ENCODE data around the gene RARA. TPM values are rescaled to one million over a fixed set of nuclear protein-coding genes. Genes with fewer than 3 reads are reported as not detected.

RARA gene
- total RNA-seq, 6 donors from 2014 or later: 45.7 to 95.6 (median 85.9) TPM

DNA sequence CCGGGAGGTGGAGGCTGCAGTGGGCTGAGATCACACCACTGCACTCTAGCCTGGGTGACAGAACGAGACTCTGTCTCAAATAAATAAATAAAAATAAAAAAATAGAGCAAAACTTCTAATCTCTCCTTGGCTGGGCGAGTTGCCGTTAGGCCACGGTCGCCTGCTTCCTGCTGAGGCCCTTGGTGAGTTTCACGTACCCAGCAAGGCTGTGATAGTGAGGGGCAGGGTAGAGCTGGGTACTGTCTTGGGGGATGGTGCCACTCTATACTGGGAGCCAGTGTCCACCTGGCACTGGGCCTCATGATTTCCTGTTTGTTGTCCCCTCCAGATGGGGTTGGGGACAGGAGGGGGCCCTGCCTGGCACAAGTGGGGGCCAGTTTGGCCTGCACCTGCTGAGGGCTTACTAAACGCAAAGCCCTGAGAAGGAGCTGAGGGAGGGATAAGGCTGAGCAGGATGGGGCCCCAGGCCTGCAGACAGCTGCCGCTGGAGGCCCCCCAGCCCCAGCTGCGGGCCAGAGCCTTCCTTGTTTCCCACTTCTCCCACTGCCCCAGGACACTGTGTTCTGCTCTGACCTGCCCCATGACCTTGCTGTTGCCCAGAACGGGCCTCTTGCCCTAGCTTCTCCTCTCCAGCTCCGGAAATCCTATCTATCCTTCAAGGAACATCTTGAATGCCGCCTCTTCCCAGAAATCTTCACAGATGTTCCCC, 30.1 kb downstream of the RARA start:
- Histone ChIP-seq H3K4me1 (peaks cover 59 to 84% (median 77%) of the 10 kb centered on the region in 4 donors), H3K27me3 (no peaks in the 10 kb centered on the region), H3K27ac (peak overlapping the region; percentile 95 to 100 (median 96)), H3K9me3 (no peaks in the 10 kb centered on the region), H3K36me3 (no peaks in the 10 kb centered on the region), H3K4me3 (no peak overlapping the region)
- no peak for ATAC-seq (ENCODE audit: low FRiP score in 2 of 2)
- TF ChIP-seq EP300 (IDR thresholded peaks at IDR 0.05): peak in 3 of 4 donors; percentile 46 to 77 (median 63)
- TF ChIP-seq, protein P1, sequence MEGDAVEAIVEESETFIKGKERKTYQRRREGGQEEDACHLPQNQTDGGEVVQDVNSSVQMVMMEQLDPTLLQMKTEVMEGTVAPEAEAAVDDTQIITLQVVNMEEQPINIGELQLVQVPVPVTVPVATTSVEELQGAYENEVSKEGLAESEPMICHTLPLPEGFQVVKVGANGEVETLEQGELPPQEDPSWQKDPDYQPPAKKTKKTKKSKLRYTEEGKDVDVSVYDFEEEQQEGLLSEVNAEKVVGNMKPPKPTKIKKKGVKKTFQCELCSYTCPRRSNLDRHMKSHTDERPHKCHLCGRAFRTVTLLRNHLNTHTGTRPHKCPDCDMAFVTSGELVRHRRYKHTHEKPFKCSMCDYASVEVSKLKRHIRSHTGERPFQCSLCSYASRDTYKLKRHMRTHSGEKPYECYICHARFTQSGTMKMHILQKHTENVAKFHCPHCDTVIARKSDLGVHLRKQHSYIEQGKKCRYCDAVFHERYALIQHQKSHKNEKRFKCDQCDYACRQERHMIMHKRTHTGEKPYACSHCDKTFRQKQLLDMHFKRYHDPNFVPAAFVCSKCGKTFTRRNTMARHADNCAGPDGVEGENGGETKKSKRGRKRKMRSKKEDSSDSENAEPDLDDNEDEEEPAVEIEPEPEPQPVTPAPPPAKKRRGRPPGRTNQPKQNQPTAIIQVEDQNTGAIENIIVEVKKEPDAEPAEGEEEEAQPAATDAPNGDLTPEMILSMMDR (IDR thresholded peaks at IDR 0.05): no peak
- TF ChIP-seq POLR2AphosphoS5 (IDR thresholded peaks at IDR 0.05): peak; percentile 40 to 47
- WGBS, 2 donors: 49 to 62% methylated on average over 12 to 13 of the region's 13 CpGs
- DNase-seq: no peak

DNA sequence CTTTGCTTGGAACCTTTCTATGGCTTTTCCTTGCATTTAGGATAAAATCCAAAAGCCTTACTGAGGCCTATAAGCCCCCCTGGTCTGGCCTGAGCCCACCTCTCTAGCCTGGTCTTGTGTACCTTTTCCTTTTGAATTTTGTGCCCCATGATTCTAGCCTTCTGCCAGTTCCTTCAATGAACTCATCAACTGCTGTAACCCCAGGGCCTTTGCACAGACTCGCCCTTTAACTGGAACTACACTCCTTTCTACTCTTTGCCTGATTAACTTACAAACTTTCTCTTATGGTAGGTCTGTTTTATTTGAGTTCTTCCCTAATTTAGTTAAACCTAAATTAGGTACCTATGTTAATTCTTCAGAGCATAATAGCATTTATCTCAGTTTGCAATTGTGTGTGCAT, 31.3 kb downstream of the RARA start:
- WGBS, 2 donors: 91 to 100% methylated on average over 1 of the region's 1 CpG
- peak overlapping the region in 2 of 4 donors; percentile 84 to 92 for H3K4me3 ChIP-seq
- H3K27me3 ChIP-seq: no peaks in the 10 kb centered on the region
- no peak for TF ChIP-seq POLR2A (IDR thresholded peaks at IDR 0.05)
- TF ChIP-seq, protein P1 (IDR thresholded peaks at IDR 0.05): no peak
- TF ChIP-seq EP300 (IDR thresholded peaks at IDR 0.05): no peak
- TF ChIP-seq POLR2AphosphoS5 (IDR thresholded peaks at IDR 0.05): no peak
- ATAC-seq (ENCODE audit: low FRiP score in 2 of 2): no peak
- no peaks in the 10 kb centered on the region for H3K9me3 ChIP-seq
- H3K27ac ChIP-seq: peak overlapping the region; percentile 95 to 100 (median 96)
- DNase-seq: no peak
- peaks cover 56 to 84% (median 77%) of the 10 kb centered on the region in 4 donors for H3K4me1 ChIP-seq
- no peaks in the 10 kb centered on the region for H3K36me3 ChIP-seq

DNA sequence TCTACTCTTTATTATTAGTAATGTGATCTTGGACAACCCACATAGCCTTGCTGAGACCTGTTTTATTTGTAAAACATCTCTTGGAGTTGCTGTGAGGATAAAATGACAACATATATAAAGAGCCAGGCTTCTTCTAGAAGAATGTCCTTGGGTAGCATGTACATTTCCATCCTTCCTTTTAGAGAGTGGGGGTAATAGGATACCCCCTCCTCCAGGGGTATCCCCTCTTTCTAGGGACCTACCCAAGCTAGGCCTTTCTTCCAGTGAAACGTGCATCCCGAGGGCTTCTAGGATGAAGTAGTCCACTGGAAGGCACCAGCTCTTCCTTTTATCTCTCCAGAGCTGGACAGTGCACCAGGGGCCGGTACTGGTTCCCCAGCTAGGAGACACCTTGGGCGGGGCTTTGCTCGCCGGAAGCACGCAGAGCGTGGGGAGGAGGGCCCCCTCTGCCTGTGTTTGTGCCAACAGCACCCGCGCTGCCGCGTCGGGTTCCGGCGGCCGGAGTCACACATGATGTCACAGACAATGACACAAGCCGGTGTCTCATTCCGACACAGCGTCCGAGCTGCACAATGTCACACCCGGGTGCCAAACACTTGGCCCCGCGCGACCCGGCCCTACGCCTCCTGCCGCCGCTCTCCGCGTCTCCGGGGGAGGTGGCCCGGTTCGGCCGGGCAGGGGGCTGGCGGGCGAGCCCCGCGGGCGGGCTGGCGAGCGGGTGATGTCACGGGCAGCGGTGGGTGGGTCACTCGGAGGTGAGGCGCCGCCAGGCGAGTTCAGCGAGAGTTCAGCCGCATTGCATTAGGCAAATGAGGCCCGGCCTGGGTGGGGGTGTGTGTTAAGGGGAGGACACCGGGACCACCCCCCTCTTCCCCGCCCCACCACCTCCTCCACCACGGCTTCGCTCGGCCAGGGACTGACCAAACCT, 32.2 kb downstream of the RARA start:
- Histone ChIP-seq H3K4me3 (peak overlapping the region; percentile 45 to 92 (median 80)), H3K4me1 (peaks cover 53 to 84% (median 77%) of the 10 kb centered on the region in 4 donors), H3K27ac (peak overlapping the region; percentile 95 to 100 (median 96)), H3K27me3 (no peaks in the 10 kb centered on the region), H3K9me3 (no peaks in the 10 kb centered on the region), H3K36me3 (no peaks in the 10 kb centered on the region)
- WGBS, 2 donors: 0% methylated on average over 3 to 43 of the region's 55 CpGs
- ATAC-seq (ENCODE audit: low FRiP score in 2 of 2) (peak; percentile 85 to 86), DNase-seq (peak; percentile 97)
- TF ChIP-seq EP300 (IDR thresholded peaks at IDR 0.05): peak; percentile 12 to 91 (median 70)
- TF ChIP-seq POLR2AphosphoS5 (IDR thresholded peaks at IDR 0.05): peak; percentile 97 to 99
- TF ChIP-seq, protein P1 (IDR thresholded peaks at IDR 0.05): peak in 5 of 6 experiments; percentile 6 to 64 (median 43)
- TF ChIP-seq POLR2A (IDR thresholded peaks at IDR 0.05): peak in 3 of 4 donors; percentile 65 to 90 (median 73)

DNA sequence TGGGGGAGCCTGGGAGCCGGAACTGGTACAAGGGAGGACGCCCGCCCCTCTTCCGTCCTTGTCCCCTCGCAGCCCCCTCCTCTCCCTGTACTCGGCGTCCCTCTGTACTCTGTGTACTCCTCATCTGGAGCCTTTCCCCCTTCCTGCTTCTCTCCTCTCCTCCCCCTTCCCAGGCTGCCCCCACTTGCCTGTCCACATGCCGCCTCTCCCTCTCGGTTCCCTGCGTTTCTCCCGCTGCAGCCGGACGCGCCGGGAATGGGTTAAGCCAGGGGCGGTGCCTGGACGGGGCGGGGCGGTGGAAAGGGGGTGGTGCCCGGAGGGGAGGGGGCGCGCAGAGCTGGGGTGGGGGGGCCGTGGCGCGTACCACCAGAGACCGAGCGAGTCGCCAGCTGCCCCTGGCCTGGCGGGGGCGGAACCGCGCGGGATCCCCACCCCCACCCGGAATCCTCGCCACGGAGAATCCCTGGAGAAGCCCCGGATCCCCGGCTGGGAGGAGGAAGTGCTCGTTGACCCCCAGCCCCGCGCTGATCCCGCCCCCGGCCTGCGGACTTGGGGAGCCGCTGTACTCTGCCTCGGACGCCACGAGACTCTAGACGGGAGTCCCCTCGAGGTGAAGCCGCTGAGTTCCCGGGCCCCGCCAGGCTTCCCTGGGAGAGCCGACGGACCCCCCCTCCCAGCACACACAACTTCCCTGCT, 33.0 kb downstream of the RARA start:
- Histone ChIP-seq H3K9me3 (no peaks in the 10 kb centered on the region), H3K27me3 (no peaks in the 10 kb centered on the region), H3K27ac (peak overlapping the region; percentile 95 to 100 (median 96)), H3K4me1 (peaks cover 58 to 84% (median 79%) of the 10 kb centered on the region in 4 donors), H3K36me3 (no peaks in the 10 kb centered on the region), H3K4me3 (peak overlapping the region; percentile 45 to 92 (median 80))
- WGBS, 2 donors: 0 to 2% methylated on average over 9 to 22 of the region's 55 CpGs
- DNase-seq (peak; percentile 84 to 95), ATAC-seq (ENCODE audit: low FRiP score in 2 of 2) (peak; percentile 50 to 83)
- TF ChIP-seq POLR2A (IDR thresholded peaks at IDR 0.05): peak in 1 of 4 donors; percentile 55
- peak; percentile 60 to 83 for TF ChIP-seq POLR2AphosphoS5 (IDR thresholded peaks at IDR 0.05)
- TF ChIP-seq, protein P1 (IDR thresholded peaks at IDR 0.05): no peak

Data from upper lobe of left lung (tissue), 6 donors.